B cell (primary cell): ENCODE data around the gene PPIP5K1. TPM values are rescaled to one million over a fixed set of nuclear protein-coding genes. Genes with fewer than 3 reads are reported as not detected.

Experiments
- ATAC-seq: fragments of 200-7000 bp; cut with Tn5 transposase; one replicate; pipeline ENCODE4 v1.10.0; 2021; ENCODE audit warnings: low read depth, mild to moderate bottlenecking, moderate number of reproducible peaks, moderate library complexity
- CTCF ChIA-PET: fragments of 350-600 bp; sonication (Branson Sonifier 250); formaldehyde crosslinking; loops from one replicate; lab custom pipeline; 2021; ENCODE audit warnings: antibody characterized with exemption, inconsistent platforms; lab: Charles Lee
- POLR2A ChIA-PET: fragments of 350-600 bp; sonication (Branson Sonifier 250); formaldehyde crosslinking; loops from one replicate; lab custom pipeline; 2021; ENCODE audit warnings: antibody characterized with exemption; lab: Charles Lee
- DNase-seq: peaks from one replicate; pipeline ENCODE4 v3.0.0; 2013
- H2AFZ ChIP-seq: 2 replicates; pipeline ENCODE4 v1.6.1; 2012; ENCODE audit warnings: mild to moderate bottlenecking, low read depth, low read length; ENCODE audit not compliant: insufficient read depth, poor library complexity, severe bottlenecking
- H3K27ac ChIP-seq, 2 donors: 1 replicate in 1 of 2; 2 replicates in 1 of 2; pipeline ENCODE4 v1.5.1; 2012 to 2013; ENCODE audit warnings: low read length in 2 of 2, mild to moderate bottlenecking in 2 of 2, moderate library complexity in 1 of 2
- H3K27me3 ChIP-seq, 4 experiments: fragments of 200-600 bp in 1 of 4; sonication (generic) in 1 of 4; replicated peaks in 1 of 4; 1 replicate in 2 of 4; 2 replicates in 2 of 4; pipeline versions ENCODE4 v1.6.1 to v1.7.0; 2013 to 2016; ENCODE audit warnings: low read length in 3 of 4, mild to moderate bottlenecking in 2 of 4, mixed read lengths in 1 of 4, moderate library complexity in 1 of 4; ENCODE audit not compliant: insufficient read depth in 4 of 4, control insufficient read depth in 3 of 4; ENCODE audit errors: control extremely low read depth in 1 of 4
- H3K36me3 ChIP-seq, 2 experiments: replicated peaks in 1 of 2; 1 replicate in 1 of 2; 2 replicates in 1 of 2; pipeline versions ENCODE4 v1.6.1 to v1.7.1; 2013; ENCODE audit warnings: low read length in 1 of 2; ENCODE audit not compliant: insufficient read depth in 2 of 2, control insufficient read depth in 1 of 2; ENCODE audit errors: control extremely low read depth in 1 of 2, extremely low read depth in 1 of 2
- H3K4me1 ChIP-seq, 2 donors: fragments of 200-600 bp in 1 of 2; sonication (generic) in 1 of 2; 1 replicate in 1 of 2; 2 replicates in 1 of 2; pipeline versions ENCODE4 v1.5.1 to v1.6.1; 2013 to 2017; ENCODE audit warnings: low read length in 2 of 2; ENCODE audit not compliant: control insufficient read depth in 2 of 2, insufficient read depth in 2 of 2
- H3K4me2 ChIP-seq: replicated peaks from 2 replicates; pipeline ENCODE3; 2012; ENCODE audit warnings: mild to moderate bottlenecking, low read depth, low read length; ENCODE audit not compliant: poor library complexity, severe bottlenecking
- H3K4me3 ChIP-seq, 5 experiments: fragments of 200-600 bp in 1 of 5; sonication (generic) in 1 of 5; 1 replicate in 3 of 5; 2 replicates in 2 of 5; pipeline versions ENCODE4 v1.5.1 to v1.7.0; 2011 to 2016; ENCODE audit warnings: low read length in 4 of 5, mild to moderate bottlenecking in 4 of 5, low read depth in 2 of 5, control low read depth in 1 of 5, moderate library complexity in 1 of 5; ENCODE audit not compliant: insufficient read depth in 1 of 5; ENCODE audit errors: control extremely low read depth in 1 of 5, extremely low read depth in 1 of 5
- H3K79me2 ChIP-seq: fragments of 200-600 bp; sonication (generic); one replicate; pipeline ENCODE4 v1.6.0; 2016; ENCODE audit warnings: low read length; ENCODE audit not compliant: control insufficient read depth, insufficient read depth
- H3K9ac ChIP-seq: fragments of 200-600 bp; sonication (generic); 2 replicates; pipeline ENCODE4 v1.6.1; 2017; ENCODE audit warnings: mild to moderate bottlenecking, low read length, moderate library complexity
- H3K9me3 ChIP-seq, 3 donors: one replicate each; pipeline versions ENCODE4 v1.6.1 to v1.7.1; 2013; ENCODE audit warnings: low read length in 2 of 3; ENCODE audit not compliant: control insufficient read depth in 2 of 3, insufficient read depth in 1 of 3; ENCODE audit errors: control extremely low read depth in 1 of 3
- H4K20me1 ChIP-seq: 2 replicates; pipeline ENCODE4 v1.6.0; 2012; ENCODE audit warnings: mild to moderate bottlenecking, low read length; ENCODE audit not compliant: insufficient read depth, control insufficient read depth, poor library complexity, severe bottlenecking
- H3K27ac Mint-ChIP-seq: one replicate; pipeline ENCODE4 v1.8.0; 2021; ENCODE audit warnings: mixed read lengths
- H3K27me3 Mint-ChIP-seq: one replicate; pipeline ENCODE4 v1.8.0; 2021; ENCODE audit warnings: mixed read lengths
- H3K4me1 Mint-ChIP-seq: one replicate; pipeline ENCODE4 v1.8.0; 2021; ENCODE audit warnings: mixed read lengths
- H3K4me3 Mint-ChIP-seq: one replicate; pipeline ENCODE4 v1.8.0; 2021; ENCODE audit warnings: mixed read lengths
- H3K9me3 Mint-ChIP-seq: one replicate; pipeline ENCODE4 v1.8.0; 2022; ENCODE audit warnings: mixed read lengths; ENCODE audit not compliant: insufficient read depth
- EZH2 ChIP-seq: IDR thresholded peaks from 2 replicates; pipeline ENCODE4 v1.6.1; 2012; ENCODE audit warnings: borderline replicate concordance, low read depth, mild to moderate bottlenecking, moderate library complexity, low read length; ENCODE audit not compliant: insufficient read depth, poor library complexity, severe bottlenecking
- WGBS: methylation state at CpG from one replicate; pipeline ENCODE4 v1.1.5; 2013; ENCODE audit warnings: missing lambda C conversion rate; ENCODE audit not compliant: insufficient coverage; 5-methylcytosine and 5-hydroxymethylcytosine counted together
- intact Hi-C: fragments of 100-400 bp; cut with micrococcal nuclease; formaldehyde crosslinking; loops from one replicate; pipeline ENCODE4 v1.10.0; 2022
- polyA plus RNA-seq: library from polyadenylated mRNA; depleted of rRNA; stranded (reverse); fragments of >200 nt; gene quantifications from 2 replicates; pipeline ENCODE4 v1.2.3, GENCODE V29; 2012
- small RNA-seq: library from RNA; depleted of rRNA; stranded (forward); fragments of <200 nt; gene quantifications from one replicate; pipeline ENCODE3, GENCODE V24; 2012; ENCODE audit warnings: low replicate concordance, low read depth; ENCODE audit not compliant: insufficient read length
- total RNA-seq, 2 donors: library from RNA; stranded (reverse); fragments of 120-200 nt in 1 of 2; gene quantifications; 1 replicate in 1 of 2; 2 replicates in 1 of 2; pipeline versions ENCODE4 v1.2.3 to v1.2.4, GENCODE V29; 2013 to 2022
- TF ChIP-seq, protein P1 (sequence below): fragments of 200-600 bp; IDR thresholded peaks from one replicate; pipeline ENCODE4 v1.8.0; 2022; ENCODE audit warnings: antibody characterized with exemption, mild to moderate bottlenecking

Gene PPIP5K1
- total and polyA plus RNA-seq, 2 donors (not counting 1 experiment from before 2014, with no cell fraction given): 40.6 to 88.9 TPM

DNA sequence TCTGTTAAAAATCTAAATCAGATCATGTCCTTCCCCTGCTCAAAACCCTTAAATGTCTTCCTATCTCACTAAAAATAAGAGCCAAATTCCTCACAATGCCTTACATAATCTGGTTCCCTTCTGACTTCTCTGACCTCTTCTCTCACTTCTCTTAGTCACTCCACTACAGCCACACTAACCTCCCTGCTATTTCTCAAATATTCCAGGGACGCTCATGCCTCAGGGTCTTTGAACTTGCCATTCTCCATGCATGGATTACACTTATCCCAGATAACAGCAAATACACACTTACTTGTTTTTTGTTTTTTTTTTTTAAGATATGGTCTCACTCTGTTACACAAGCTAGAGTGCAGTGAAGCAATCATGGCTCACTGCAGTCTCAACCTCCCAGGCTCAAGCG, 105.6 kb downstream of the PPIP5K1 start:
- Histone ChIP-seq H4K20me1 (no peaks in the 10 kb centered on the region), H3K4me2 (no peak overlapping the region), H3K4me1 (no peaks in the 10 kb centered on the region), H3K27me3 (no peaks in the 10 kb centered on the region), H2AFZ (no peak overlapping the region), H3K36me3 (peaks cover 3 to 23% of the 10 kb centered on the region in 2 experiments), H3K9me3 (no peaks in the 10 kb centered on the region), H3K4me3 (no peak overlapping the region), H3K27ac (no peak overlapping the region), H3K9ac (no peak overlapping the region), H3K79me2 (peaks cover 6% of the 10 kb centered on the region)
- Mint-ChIP-seq H3K4me1 (peaks cover 8% of the 10 kb centered on the region), H3K27ac (no peak overlapping the region), H3K9me3 (no peaks in the 10 kb centered on the region), H3K27me3 (no peaks in the 10 kb centered on the region), H3K4me3 (no peak overlapping the region)
- ATAC-seq (no peak), DNase-seq (no peak)
- ChIA-PET POLR2A (no interaction called here), CTCF (interaction anchor here (0.6 to 2.6 kb wide), 3 partner anchors 22 to 265 kb away, joined by 3 to 55 read pairs (median 4); no protein-coding TSS in a partner anchor)
- WGBS: no CpG with 5 or more reads among the region's 2 CpGs
- intact Hi-C loops: no loop called here
- no peak for TF ChIP-seq EZH2
- TF ChIP-seq, protein P1, sequence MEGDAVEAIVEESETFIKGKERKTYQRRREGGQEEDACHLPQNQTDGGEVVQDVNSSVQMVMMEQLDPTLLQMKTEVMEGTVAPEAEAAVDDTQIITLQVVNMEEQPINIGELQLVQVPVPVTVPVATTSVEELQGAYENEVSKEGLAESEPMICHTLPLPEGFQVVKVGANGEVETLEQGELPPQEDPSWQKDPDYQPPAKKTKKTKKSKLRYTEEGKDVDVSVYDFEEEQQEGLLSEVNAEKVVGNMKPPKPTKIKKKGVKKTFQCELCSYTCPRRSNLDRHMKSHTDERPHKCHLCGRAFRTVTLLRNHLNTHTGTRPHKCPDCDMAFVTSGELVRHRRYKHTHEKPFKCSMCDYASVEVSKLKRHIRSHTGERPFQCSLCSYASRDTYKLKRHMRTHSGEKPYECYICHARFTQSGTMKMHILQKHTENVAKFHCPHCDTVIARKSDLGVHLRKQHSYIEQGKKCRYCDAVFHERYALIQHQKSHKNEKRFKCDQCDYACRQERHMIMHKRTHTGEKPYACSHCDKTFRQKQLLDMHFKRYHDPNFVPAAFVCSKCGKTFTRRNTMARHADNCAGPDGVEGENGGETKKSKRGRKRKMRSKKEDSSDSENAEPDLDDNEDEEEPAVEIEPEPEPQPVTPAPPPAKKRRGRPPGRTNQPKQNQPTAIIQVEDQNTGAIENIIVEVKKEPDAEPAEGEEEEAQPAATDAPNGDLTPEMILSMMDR: no peak

Small RNA genes lying within 50 kb of the gene (small RNA-seq; reads per million reads assigned to genes)
- gene RNU6-554P (not detected), gene RNU6-610P (not detected)

Other genes starting within 250 kb of the PPIP5K1 start
- 51.5 and 54.4 TPM in 2 replicates for gene ZSCAN29, start 219.2 kb downstream of the PPIP5K1 start, total RNA-seq
- gene ZSCAN29, start 219.2 kb downstream of the PPIP5K1 start, polyA plus RNA-seq: 14.9 and 16.1 TPM in 2 replicates
- gene TUBGCP4, start 219.1 kb downstream of the PPIP5K1 start, total RNA-seq: 24.0 and 31.6 TPM in 2 replicates
- 9.4 and 10.0 TPM in 2 replicates for gene TUBGCP4, start 219.1 kb downstream of the PPIP5K1 start, polyA plus RNA-seq
- gene TP53BP1, start 97.1 kb downstream of the PPIP5K1 start, total RNA-seq: 70.5 and 88.4 TPM in 2 replicates
- 13.1 and 17.6 TPM in 2 replicates for gene TP53BP1, start 97.1 kb downstream of the PPIP5K1 start, polyA plus RNA-seq
- 0.07 and 0.17 TPM in 2 replicates for gene MAP1A, start 72.6 kb downstream of the PPIP5K1 start, total RNA-seq
- 0.03 and 0.06 TPM in 2 replicates for gene MAP1A, start 72.6 kb downstream of the PPIP5K1 start, polyA plus RNA-seq
- not detected in 2 replicates for gene CKMT1B, start 3.8 kb upstream of the PPIP5K1 start, total RNA-seq
- not detected in 2 replicates for gene CKMT1B, start 3.8 kb upstream of the PPIP5K1 start, polyA plus RNA-seq
- 1.0 and 1.3 TPM in 2 replicates for gene STRC, start 28.6 kb upstream of the PPIP5K1 start, total RNA-seq
- gene STRC, start 28.6 kb upstream of the PPIP5K1 start, polyA plus RNA-seq: 1.3 and 1.7 TPM in 2 replicates
- gene CATSPER2, start 58.6 kb upstream of the PPIP5K1 start, total RNA-seq: 17.2 and 21.3 TPM in 2 replicates
- gene CATSPER2, start 58.6 kb upstream of the PPIP5K1 start, polyA plus RNA-seq: 6.7 and 7.9 TPM in 2 replicates
- gene CKMT1A, start 103.7 kb upstream of the PPIP5K1 start, total RNA-seq: not detected in 2 replicates
- gene CKMT1A, start 103.7 kb upstream of the PPIP5K1 start, polyA plus RNA-seq: 0.12 TPM in 1 of 2 replicates, not detected in the other
- gene PDIA3, start 156.2 kb upstream of the PPIP5K1 start, total RNA-seq: 82.5 and 83.1 TPM in 2 replicates
- 42.7 and 122 TPM in 2 replicates for gene PDIA3, start 156.2 kb upstream of the PPIP5K1 start, polyA plus RNA-seq
- 88.8 and 90.0 TPM in 2 replicates for gene ELL3, start 186.8 kb upstream of the PPIP5K1 start, total RNA-seq
- 19.0 and 22.0 TPM in 2 replicates for gene ELL3, start 186.8 kb upstream of the PPIP5K1 start, polyA plus RNA-seq
- 436 and 455 TPM in 2 replicates for gene SERF2, start 202.1 kb upstream of the PPIP5K1 start, total RNA-seq
- gene SERF2, start 202.1 kb upstream of the PPIP5K1 start, polyA plus RNA-seq: 806 and 821 TPM in 2 replicates
- gene SERINC4, start 210.0 kb upstream of the PPIP5K1 start, total RNA-seq: 0.24 and 0.32 TPM in 2 replicates
- gene SERINC4, start 210.0 kb upstream of the PPIP5K1 start, polyA plus RNA-seq: 0.10 TPM in 1 of 2 replicates, not detected in the other
- 24.0 and 25.7 TPM in 2 replicates for gene HYPK, start 210.4 kb upstream of the PPIP5K1 start, total RNA-seq
- gene HYPK, start 210.4 kb upstream of the PPIP5K1 start, polyA plus RNA-seq: 23.5 and 61.7 TPM in 2 replicates
- gene MFAP1, start 234.5 kb upstream of the PPIP5K1 start, total RNA-seq: 22.0 and 22.1 TPM in 2 replicates
- gene MFAP1, start 234.5 kb upstream of the PPIP5K1 start, polyA plus RNA-seq: 3.4 and 9.9 TPM in 2 replicates
- 10.9 and 12.7 TPM in 2 replicates for gene WDR76, start 236.8 kb upstream of the PPIP5K1 start, total RNA-seq
- gene WDR76, start 236.8 kb upstream of the PPIP5K1 start, polyA plus RNA-seq: 1.9 and 3.0 TPM in 2 replicates